Neuronal stem cell (in vitro differentiated cells): ENCODE results near the gene FAM200B.

Experiments
- DNase-seq: peaks from one replicate; pipeline ENCODE4 v3.0.0-alpha.2; 2013; ENCODE audit warnings: low spot score
- H2AFZ ChIP-seq: one replicate; pipeline ENCODE4 v1.6.1; 2013; ENCODE audit warnings: mild to moderate bottlenecking, low read length, inconsistent platforms
- H2AK5ac ChIP-seq: 2 replicates; pipeline ENCODE4 v1.6.1; 2013; ENCODE audit warnings: low read depth, mild to moderate bottlenecking, inconsistent platforms, low read length, moderate library complexity, mixed read lengths
- H2BK120ac ChIP-seq: 2 replicates; pipeline ENCODE4 v1.6.1; 2013; ENCODE audit warnings: low read depth, mild to moderate bottlenecking, inconsistent platforms, low read length, moderate library complexity, mixed read lengths
- H2BK12ac ChIP-seq: one replicate; pipeline ENCODE4 v1.6.1; 2013; ENCODE audit warnings: low read length, inconsistent platforms
- H2BK15ac ChIP-seq: 2 replicates; pipeline ENCODE4 v1.6.1; 2013; ENCODE audit warnings: mild to moderate bottlenecking, low read length, inconsistent platforms, mixed read lengths
- H2BK5ac ChIP-seq: one replicate; pipeline ENCODE4 v1.6.1; 2013; ENCODE audit warnings: inconsistent platforms, mild to moderate bottlenecking, low read length, moderate library complexity
- H3K14ac ChIP-seq: one replicate; pipeline ENCODE4 v1.6.1; 2013; ENCODE audit warnings: low read length, inconsistent platforms
- H3K18ac ChIP-seq: 2 replicates; pipeline ENCODE4 v1.6.1; 2013; ENCODE audit warnings: low read length, inconsistent platforms
- H3K23ac ChIP-seq: 2 replicates; pipeline ENCODE4 v1.6.1; 2013; ENCODE audit warnings: low read depth, mild to moderate bottlenecking, mixed read lengths, low read length, inconsistent platforms; ENCODE audit not compliant: poor library complexity
- H3K27ac ChIP-seq: replicated peaks from 3 replicates; pipeline ENCODE4 v1.5.1; 2013; ENCODE audit warnings: low read length, inconsistent platforms
- H3K27me3 ChIP-seq, 3 experiments: 2 replicates each; pipeline ENCODE4 v1.6.1; 2013; ENCODE audit warnings: low read length in 3 of 3, mild to moderate bottlenecking in 2 of 3, inconsistent platforms in 1 of 3, low read depth in 1 of 3, mixed read lengths in 1 of 3, moderate library complexity in 1 of 3; ENCODE audit not compliant: control insufficient read depth in 3 of 3, insufficient read depth in 3 of 3
- H3K36me3 ChIP-seq, 2 donors: replicated peaks in 1 of 2; 2 replicates each; pipeline ENCODE4 v1.6.1; 2013; ENCODE audit warnings: low read length in 2 of 2; ENCODE audit not compliant: control insufficient read depth in 2 of 2, insufficient read depth in 2 of 2
- H3K4ac ChIP-seq: 2 replicates; pipeline ENCODE4 v1.6.1; 2013; ENCODE audit warnings: inconsistent platforms, mild to moderate bottlenecking, low read length, moderate library complexity
- H3K4me1 ChIP-seq, 2 donors: 1 replicate in 1 of 2; 2 replicates in 1 of 2; pipeline ENCODE4 v1.6.1; 2013; ENCODE audit warnings: low read length in 2 of 2, low read depth in 1 of 2; ENCODE audit not compliant: control insufficient read depth in 2 of 2, insufficient read depth in 1 of 2
- H3K4me2 ChIP-seq: one replicate; pipeline ENCODE4 v1.6.1; 2013; ENCODE audit warnings: mild to moderate bottlenecking, low read length, inconsistent platforms; ENCODE audit not compliant: insufficient read depth, poor library complexity, severe bottlenecking
- H3K4me3 ChIP-seq, 2 donors: 2 replicates each; pipeline ENCODE4 v1.5.1; 2013; ENCODE audit warnings: low read length in 2 of 2, mild to moderate bottlenecking in 2 of 2, inconsistent platforms in 1 of 2, moderate library complexity in 1 of 2
- H3K79me1 ChIP-seq: one replicate; pipeline ENCODE4 v1.6.1; 2013; ENCODE audit warnings: low read depth, mild to moderate bottlenecking, inconsistent platforms, low read length, moderate library complexity
- H3K9ac ChIP-seq: one replicate; pipeline ENCODE4 v1.6.1; 2013; ENCODE audit warnings: mild to moderate bottlenecking, low read depth, low read length, inconsistent platforms; ENCODE audit not compliant: poor library complexity
- H3K9me3 ChIP-seq, 2 donors: replicated peaks in 1 of 2; 2 replicates each; pipeline versions ENCODE3 to v1.6.1; 2013; ENCODE audit warnings: low read length in 2 of 2, mild to moderate bottlenecking in 2 of 2, inconsistent platforms in 1 of 2, low read depth in 1 of 2, mixed read lengths in 1 of 2, moderate library complexity in 1 of 2; ENCODE audit not compliant: control insufficient read depth in 2 of 2, insufficient read depth in 1 of 2
- H4K8ac ChIP-seq: one replicate; pipeline ENCODE4 v1.6.1; 2013; ENCODE audit warnings: low read depth, mild to moderate bottlenecking, inconsistent platforms, low read length, moderate library complexity
- H4K91ac ChIP-seq: one replicate; pipeline ENCODE4 v1.6.1; 2013; ENCODE audit warnings: low read length, low read depth, mild to moderate bottlenecking, inconsistent platforms; ENCODE audit not compliant: poor library complexity
- WGBS, 2 donors: extraction: QIAGEN DNeasy Blood & Tissue Kit; methylation state at CpG; one replicate each; pipeline ENCODE4 v1.1.7; 2013; ENCODE audit warnings: missing lambda C conversion rate in 2 of 2, mixed read lengths in 1 of 2; ENCODE audit not compliant: insufficient read length in 2 of 2, insufficient replicate concordance in 1 of 2; ENCODE audit errors: extremely low coverage in 2 of 2; 5-methylcytosine and 5-hydroxymethylcytosine counted together

The FAM200B gene

GRCh38 chr4:15695240-15695699 lies 13.6 kb downstream of the FAM200B start:
- Histone ChIP-seq H3K4ac (no peak overlapping the region), H2AK5ac (no peak overlapping the region), H3K18ac (peak overlapping the region; percentile 30), H3K23ac (peak overlapping the region; percentile 25), H3K4me3 (no peak overlapping the region), H4K8ac (no peak overlapping the region), H3K4me1 (peaks cover 7 to 11% of the 10 kb centered on the region in 2 donors), H3K36me3 (peaks cover 0 to 4% of the 10 kb centered on the region in 2 donors), H4K91ac (no peak overlapping the region), H3K4me2 (no peak overlapping the region), H2BK15ac (no peak overlapping the region), H2BK12ac (no peak overlapping the region), H3K9me3 (peaks cover 0 to 11% of the 10 kb centered on the region in 2 donors), H3K27ac (peak overlapping the region; percentile 52), H2BK120ac (no peak overlapping the region), H3K27me3 (no peaks in the 10 kb centered on the region), H3K79me1 (no peaks in the 10 kb centered on the region), H2AFZ (no peak overlapping the region), H2BK5ac (no peak overlapping the region), H3K14ac (no peak overlapping the region), H3K9ac (no peak overlapping the region)
- peak; percentile 18 for DNase-seq
- no CpG with 5 or more reads among the region's 10 CpGs for WGBS, 2 donors

- no peak for DNase-seq
- H3K27ac ChIP-seq, result peak overlapping the region; percentile 52
- H3K4me1 ChIP-seq, result peaks cover 4 to 9% of the 10 kb centered on the region in 2 donors
- no peak overlapping the region for H3K9ac ChIP-seq
- peaks cover 0 to 11% of the 10 kb centered on the region in 2 donors for H3K9me3 ChIP-seq
- no peak overlapping the region for H3K14ac ChIP-seq
- no CpG with 5 or more reads among the region's 3 CpGs for WGBS, 2 donors
- H3K79me1 ChIP-seq, result no peaks in the 10 kb centered on the region
- H2BK5ac ChIP-seq, result no peak overlapping the region
- peaks cover 0 to under 1% of the 10 kb centered on the region in 2 donors for H3K36me3 ChIP-seq
- H3K4me2 ChIP-seq, result no peak overlapping the region
- H3K18ac ChIP-seq, result no peak overlapping the region
- no peak overlapping the region for H2BK15ac ChIP-seq
- no peak overlapping the region for H3K4me3 ChIP-seq
- H2AFZ ChIP-seq, result no peak overlapping the region
- H3K27me3 ChIP-seq, result no peaks in the 10 kb centered on the region
- H3K4ac ChIP-seq, result no peak overlapping the region
- H4K91ac ChIP-seq, result no peak overlapping the region
- H2BK12ac ChIP-seq, result no peak overlapping the region
- no peak overlapping the region for H2BK120ac ChIP-seq
- no peak overlapping the region for H2AK5ac ChIP-seq
- H4K8ac ChIP-seq, result no peak overlapping the region
- peak overlapping the region; percentile 25 for H3K23ac ChIP-seq
Observed at GRCh38 chr4:15695729-15696128, 14.1 kb downstream of the FAM200B start.

DNA sequence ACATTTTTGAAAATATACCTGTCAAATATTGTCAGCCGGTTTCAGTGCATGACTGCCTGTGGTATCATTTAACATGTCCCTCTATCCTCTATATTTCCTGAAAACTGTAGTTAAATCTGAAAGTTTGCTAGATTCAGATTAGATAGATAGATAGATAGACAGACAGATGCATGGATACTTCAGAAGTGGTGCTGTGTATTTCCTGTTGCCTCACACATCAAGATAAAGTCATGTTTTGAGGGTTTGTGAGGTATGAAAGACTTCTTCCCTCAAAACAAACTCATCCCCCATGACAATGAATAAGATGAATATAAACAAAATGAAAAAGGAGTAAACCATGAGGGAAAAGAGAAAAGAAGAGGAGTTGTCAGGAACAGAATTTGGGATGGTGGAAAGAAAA lies 15.2 kb downstream of the FAM200B start:
- H3K27me3 ChIP-seq, result no peaks in the 10 kb centered on the region
- H3K9ac ChIP-seq, result no peak overlapping the region
- no peak overlapping the region for H3K18ac ChIP-seq
- no peak overlapping the region for H2BK5ac ChIP-seq
- no peak overlapping the region for H2AK5ac ChIP-seq
- H3K36me3 ChIP-seq, result no peaks in the 10 kb centered on the region
- no peak overlapping the region for H3K23ac ChIP-seq
- no peak overlapping the region for H3K4ac ChIP-seq
- H2BK15ac ChIP-seq, result no peak overlapping the region
- H3K4me3 ChIP-seq, result no peak overlapping the region
- H2BK120ac ChIP-seq, result no peak overlapping the region
- no peak overlapping the region for H4K91ac ChIP-seq
- H3K9me3 ChIP-seq, result peaks cover 0 to 11% of the 10 kb centered on the region in 2 donors
- no peak overlapping the region for H4K8ac ChIP-seq
- no peak overlapping the region for H2AFZ ChIP-seq
- H3K79me1 ChIP-seq, result no peaks in the 10 kb centered on the region
- H3K14ac ChIP-seq, result no peak overlapping the region
- H3K4me1 ChIP-seq, result peaks cover 0 to 4% of the 10 kb centered on the region in 2 donors
- no peak overlapping the region for H3K4me2 ChIP-seq
- H3K27ac ChIP-seq, result no peak overlapping the region
- H2BK12ac ChIP-seq, result no peak overlapping the region
- no peak for DNase-seq
- WGBS, 2 donors, result no CpG with 5 or more reads among the region's 1 CpG

DNA sequence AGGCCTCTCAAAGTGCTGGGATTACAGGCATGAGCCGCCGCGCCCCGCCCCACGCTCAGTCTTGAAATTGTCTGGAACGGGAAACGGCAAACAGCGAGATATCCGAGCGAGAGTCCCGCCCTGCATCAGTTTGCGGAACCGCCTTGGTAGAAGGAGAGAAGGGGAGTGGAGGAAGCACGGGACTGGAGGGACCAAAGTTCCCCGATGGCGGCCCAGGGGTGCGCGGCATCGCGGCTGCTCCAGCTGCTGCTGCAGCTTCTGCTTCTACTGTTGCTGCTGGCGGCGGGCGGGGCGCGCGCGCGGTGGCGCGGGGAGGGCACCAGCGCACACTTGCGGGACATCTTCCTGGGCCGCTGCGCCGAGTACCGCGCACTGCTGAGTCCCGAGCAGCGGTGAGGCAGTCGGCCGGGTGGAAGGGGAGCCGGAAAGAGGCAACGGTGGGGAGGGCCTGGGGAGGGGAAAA lies 21.3 kb downstream of the FAM200B start, which contains the start of gene BST1:
BST1 (plus strand) TSS at position 125 of the 463 bp plus-strand sequence; CDS start at position 205, 80 bp downstream.
- Histone ChIP-seq H3K4me2 (no peak within 1 kb of the TSS), H2AK5ac (peak within 1 kb of the TSS; percentile 14), H2BK12ac (peak within 1 kb of the TSS; percentile 46), H3K4me1 (peaks cover 11 to 25% of the 10 kb centered on the region in 2 donors), H2BK5ac (peak within 1 kb of the TSS; percentile 66), H3K36me3 (no peaks in the 10 kb centered on the region), H3K4ac (peak within 1 kb of the TSS; percentile 37), H3K18ac (peak within 1 kb of the TSS; percentile 59), H3K27me3 (no peaks in the 10 kb centered on the region), H3K9ac (no peak within 1 kb of the TSS), H2AFZ (no peak within 1 kb of the TSS), H3K23ac (peak within 1 kb of the TSS; percentile 73), H2BK120ac (no peak within 1 kb of the TSS), H4K91ac (peak within 1 kb of the TSS; percentile 24), H2BK15ac (peak within 1 kb of the TSS; percentile 6), H3K27ac (no peak within 1 kb of the TSS), H4K8ac (no peak within 1 kb of the TSS), H3K14ac (peak within 1 kb of the TSS; percentile 38), H3K9me3 (peaks cover 0 to 4% of the 10 kb centered on the region in 2 donors), H3K4me3 (peak within 1 kb of the TSS in 1 of 2 donors; percentile 46), H3K79me1 (no peaks in the 10 kb centered on the region)
- no peak for DNase-seq
- WGBS, 2 donors, result no CpG with 5 or more reads among the region's 43 CpGs
